ENCODE data around the gene FSIP1.
A peak's percentile ranks its signal among the peaks of the same experiment; 100 is the strongest.

FSIP1 gene

DNA sequence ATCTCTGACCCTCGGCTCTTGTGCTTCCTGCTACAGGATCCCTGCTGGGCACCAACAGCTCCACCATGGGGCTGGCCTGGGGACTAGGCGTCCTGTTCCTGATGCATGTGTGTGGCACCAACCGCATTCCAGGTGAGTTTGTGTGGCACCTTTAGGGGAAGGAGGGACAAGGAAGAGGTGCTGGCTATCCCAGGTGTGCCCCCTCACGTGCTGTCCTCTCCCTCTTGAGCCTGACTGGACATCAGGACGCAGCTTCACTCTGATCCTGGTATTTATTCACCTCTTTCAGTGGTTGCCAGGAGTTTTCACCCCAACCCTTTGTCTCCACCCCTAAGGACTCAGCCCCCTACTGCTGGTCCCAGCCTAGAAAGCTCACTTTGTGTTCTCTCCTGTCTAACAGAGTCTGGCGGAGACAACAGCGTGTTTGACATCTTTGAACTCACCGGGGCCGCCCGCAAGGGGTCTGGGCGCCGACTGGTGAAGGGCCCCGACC is 200.8 kb downstream of the FSIP1 start:
- Histone ChIP-seq H3K4me3 (ENCODE audit: low read length) (peak overlapping the region; percentile 84), H3K27me3 (ENCODE audit: insufficient read depth, low read length) (peaks cover 14% of the 10 kb centered on the region), H3K9ac (ENCODE audit: low read depth, low read length) (peak overlapping the region; percentile 88; the same call in 1 of the 2 replicates), H3K36me3 (ENCODE audit: insufficient read depth, low read depth, low read length) (peaks cover 51% of the 10 kb centered on the region), H3K9me3 (ENCODE audit: insufficient read depth, low read depth, low read length) (no peaks in the 10 kb centered on the region), H3K27ac (ENCODE audit: low read length) (no peak overlapping the region), H3K4me1 (ENCODE audit: insufficient read depth, low read length) (peaks cover 21% of the 10 kb centered on the region)

DNA sequence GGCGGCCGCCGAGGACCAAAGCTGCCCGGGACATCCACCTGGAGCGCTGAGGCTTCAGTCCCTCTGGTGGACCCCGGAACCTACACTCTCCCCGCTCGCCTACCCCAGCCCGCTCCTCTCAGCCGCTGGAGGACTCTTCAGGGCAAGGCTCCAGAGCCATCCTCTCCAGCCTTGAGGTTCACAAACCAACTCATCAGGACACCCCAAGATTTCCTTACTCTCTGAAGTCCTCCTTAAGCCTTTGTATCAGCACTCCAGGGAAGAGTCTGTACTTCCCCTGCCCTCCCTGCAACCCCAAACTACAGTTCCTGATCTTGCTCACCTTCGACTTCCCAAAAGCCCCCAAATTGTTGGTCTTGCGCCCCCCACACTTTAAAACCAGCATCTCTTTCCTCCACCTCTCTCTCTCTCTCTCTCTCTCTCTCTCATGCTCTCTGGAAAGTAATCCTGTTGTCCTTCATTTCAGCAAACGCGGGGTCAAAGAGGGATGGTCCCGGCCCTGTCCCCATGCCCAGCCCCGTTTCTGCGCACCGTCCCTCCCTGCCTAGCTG is 201.3 kb downstream of the FSIP1 start:
- Histone ChIP-seq H3K36me3 (ENCODE audit: insufficient read depth, low read depth, low read length) (peaks cover 46% of the 10 kb centered on the region), H3K9ac (ENCODE audit: low read depth, low read length) (peak overlapping the region; percentile 88), H3K9me3 (ENCODE audit: insufficient read depth, low read depth, low read length) (no peaks in the 10 kb centered on the region), H3K27ac (ENCODE audit: low read length) (no peak overlapping the region), H3K27me3 (ENCODE audit: insufficient read depth, low read length) (peaks cover 14% of the 10 kb centered on the region), H3K4me3 (ENCODE audit: low read length) (peak overlapping the region; percentile 84), H3K4me1 (ENCODE audit: insufficient read depth, low read length) (peaks cover 21% of the 10 kb centered on the region)

DNA sequence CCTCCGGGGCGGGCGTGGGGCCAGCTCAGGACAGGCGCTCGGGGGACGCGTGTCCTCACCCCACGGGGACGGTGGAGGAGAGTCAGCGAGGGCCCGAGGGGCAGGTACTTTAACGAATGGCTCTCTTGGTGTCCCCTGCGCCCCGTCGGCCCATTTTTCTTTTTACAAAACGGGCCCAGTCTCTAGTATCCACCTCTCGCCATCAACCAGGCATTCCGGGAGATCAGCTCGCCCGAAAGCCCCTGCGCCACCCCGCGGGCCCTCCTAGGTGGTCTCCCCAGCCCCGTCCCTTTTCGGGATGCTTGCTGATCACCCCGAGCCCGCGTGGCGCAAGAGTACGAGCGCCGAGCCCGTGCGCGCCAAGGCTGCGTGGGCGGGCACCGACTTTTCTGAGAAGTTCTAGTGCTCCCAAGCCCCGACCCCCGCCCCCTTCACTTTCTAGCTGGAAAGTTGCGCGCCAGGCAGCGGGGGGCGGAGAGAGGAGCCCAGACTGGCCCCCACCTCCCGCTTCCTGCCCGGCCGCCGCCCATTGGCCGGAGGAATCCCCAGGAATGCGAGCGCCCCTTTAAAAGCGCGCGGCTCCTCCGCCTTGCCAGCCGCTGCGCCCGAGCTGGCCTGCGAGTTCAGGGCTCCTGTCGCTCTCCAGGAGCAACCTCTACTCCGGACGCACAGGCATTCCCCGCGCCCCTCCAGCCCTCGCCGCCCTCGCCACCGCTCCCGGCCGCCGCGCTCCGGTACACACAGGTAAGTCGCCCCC is 202.0 kb downstream of the FSIP1 start, which contains the start of gene THBS1:
THBS1 (plus strand) TSS at position 595 of the 757 bp plus-strand sequence. CDS start 779 bp downstream, outside the sequence.
- peak within 1 kb of the TSS; percentile 81 for H3K27ac ChIP-seq (ENCODE audit: low read length)
- H3K4me3 ChIP-seq (ENCODE audit: low read length): peak within 1 kb of the TSS; percentile 84
- H3K4me1 ChIP-seq (ENCODE audit: insufficient read depth, low read length): peaks cover 21% of the 10 kb centered on the region
- peak within 1 kb of the TSS; percentile 88 for H3K9ac ChIP-seq (ENCODE audit: low read depth, low read length)
- no peaks in the 10 kb centered on the region for H3K9me3 ChIP-seq (ENCODE audit: insufficient read depth, low read depth, low read length)
- H3K36me3 ChIP-seq (ENCODE audit: insufficient read depth, low read depth, low read length): peaks cover 39% of the 10 kb centered on the region
- peaks cover 14% of the 10 kb centered on the region for H3K27me3 ChIP-seq (ENCODE audit: insufficient read depth, low read length)

DNA sequence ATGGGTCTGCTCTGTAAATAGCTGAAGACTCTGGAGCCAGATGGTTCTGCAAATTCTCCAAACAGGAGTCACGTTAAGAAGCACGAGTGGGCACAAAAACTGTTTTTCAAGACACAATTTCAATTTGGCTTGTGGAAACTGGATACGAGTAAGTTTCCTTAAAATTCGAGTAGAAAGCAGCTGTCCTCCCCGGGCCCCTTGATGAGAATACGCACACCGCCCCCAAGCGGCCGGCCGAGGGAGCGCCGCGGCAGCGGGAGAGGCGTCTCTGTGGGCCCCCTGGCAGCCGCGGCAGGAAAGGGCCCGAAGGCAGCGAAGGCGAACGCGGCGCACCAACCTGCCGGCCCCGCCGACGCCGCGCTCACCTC is 202.5 kb downstream of the FSIP1 start:
- Histone ChIP-seq H3K9me3 (ENCODE audit: insufficient read depth, low read depth, low read length) (no peaks in the 10 kb centered on the region), H3K4me3 (ENCODE audit: low read length) (peak overlapping the region; percentile 84), H3K4me1 (ENCODE audit: insufficient read depth, low read length) (peaks cover 21% of the 10 kb centered on the region), H3K27me3 (ENCODE audit: insufficient read depth, low read length) (peaks cover 14% of the 10 kb centered on the region), H3K36me3 (ENCODE audit: insufficient read depth, low read depth, low read length) (peaks cover 34% of the 10 kb centered on the region), H3K27ac (ENCODE audit: low read length) (peak overlapping the region; percentile 81), H3K9ac (ENCODE audit: low read depth, low read length) (peak overlapping the region; percentile 81; the same call in 1 of the 2 replicates)

DNA sequence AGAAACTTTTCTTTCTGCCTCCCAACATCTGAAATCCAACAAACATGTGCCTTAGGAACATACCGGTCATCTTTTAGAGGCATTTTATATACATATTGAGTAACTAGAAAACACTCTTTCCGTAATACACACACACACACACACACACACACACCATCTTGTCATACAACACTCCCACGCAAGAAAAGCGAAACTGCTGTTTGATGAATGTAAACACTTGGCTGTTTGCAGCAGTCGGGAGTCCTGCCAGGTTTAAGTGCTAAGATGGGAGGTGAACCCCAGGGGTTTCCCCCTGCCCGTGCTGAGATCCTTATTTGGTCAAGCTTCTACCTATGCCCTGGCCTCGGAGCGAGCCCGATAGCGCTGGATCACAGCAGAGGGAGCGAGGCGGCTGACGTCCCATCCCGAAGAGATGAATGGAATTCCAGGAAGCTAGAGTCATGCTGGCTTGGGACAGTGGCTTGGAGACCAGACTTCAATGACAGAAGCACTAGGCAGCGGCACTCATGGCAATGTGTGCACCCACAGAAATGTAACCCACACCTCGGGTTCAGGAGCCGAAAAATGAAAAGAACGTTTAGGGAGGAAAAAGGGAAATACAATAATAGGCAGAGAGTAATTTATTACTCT is 203.0 kb downstream of the FSIP1 start:
- no peaks in the 10 kb centered on the region for H3K9me3 ChIP-seq (ENCODE audit: insufficient read depth, low read depth, low read length)
- H3K36me3 ChIP-seq (ENCODE audit: insufficient read depth, low read depth, low read length): peaks cover 29% of the 10 kb centered on the region
- peak overlapping the region; percentile 84 for H3K4me3 ChIP-seq (ENCODE audit: low read length)
- H3K9ac ChIP-seq (ENCODE audit: low read depth, low read length): peak overlapping the region; percentile 81; the same call in 1 of the 2 replicates
- peaks cover 21% of the 10 kb centered on the region for H3K4me1 ChIP-seq (ENCODE audit: insufficient read depth, low read length)
- H3K27ac ChIP-seq (ENCODE audit: low read length): peak overlapping the region; percentile 68
- peaks cover 14% of the 10 kb centered on the region for H3K27me3 ChIP-seq (ENCODE audit: insufficient read depth, low read length)

DNA sequence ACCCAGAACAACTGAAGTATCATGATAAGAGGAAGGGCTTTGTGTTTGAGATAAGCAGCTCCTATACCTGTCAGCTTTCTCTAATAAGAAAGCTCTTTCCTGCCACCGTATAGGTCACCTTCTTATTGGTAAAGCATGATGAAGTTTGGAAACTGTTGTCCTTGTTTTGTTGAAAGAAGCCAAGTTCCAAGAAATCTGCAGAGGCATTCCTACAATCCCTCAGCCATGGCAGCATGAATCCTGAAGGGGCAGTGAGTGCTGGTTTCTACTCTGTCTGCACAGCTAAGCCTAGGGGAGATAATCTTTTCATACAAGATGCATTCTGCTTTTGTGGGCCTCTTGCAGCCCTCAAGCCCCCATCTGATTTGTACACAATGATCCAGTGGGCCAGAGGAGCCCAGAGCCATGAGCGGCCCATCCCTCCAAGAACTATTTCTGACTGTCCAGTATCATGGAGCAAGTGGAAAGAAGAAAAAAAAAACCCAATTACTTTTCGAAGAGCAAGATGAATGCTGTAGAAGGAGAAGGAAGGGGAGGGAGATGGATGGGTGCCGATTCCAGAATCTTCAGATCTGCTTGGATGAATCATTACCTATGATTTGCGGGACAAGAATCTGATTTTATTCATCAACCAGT is 203.7 kb downstream of the FSIP1 start:
- Histone ChIP-seq H3K27me3 (ENCODE audit: insufficient read depth, low read length) (peaks cover 14% of the 10 kb centered on the region), H3K36me3 (ENCODE audit: insufficient read depth, low read depth, low read length) (peaks cover 22% of the 10 kb centered on the region), H3K9me3 (ENCODE audit: insufficient read depth, low read depth, low read length) (no peaks in the 10 kb centered on the region), H3K9ac (ENCODE audit: low read depth, low read length) (peak overlapping the region; percentile 81; the same call in 1 of the 2 replicates), H3K4me3 (ENCODE audit: low read length) (peak overlapping the region; percentile 84), H3K4me1 (ENCODE audit: insufficient read depth, low read length) (peaks cover 21% of the 10 kb centered on the region), H3K27ac (ENCODE audit: low read length) (no peak overlapping the region)

DNA sequence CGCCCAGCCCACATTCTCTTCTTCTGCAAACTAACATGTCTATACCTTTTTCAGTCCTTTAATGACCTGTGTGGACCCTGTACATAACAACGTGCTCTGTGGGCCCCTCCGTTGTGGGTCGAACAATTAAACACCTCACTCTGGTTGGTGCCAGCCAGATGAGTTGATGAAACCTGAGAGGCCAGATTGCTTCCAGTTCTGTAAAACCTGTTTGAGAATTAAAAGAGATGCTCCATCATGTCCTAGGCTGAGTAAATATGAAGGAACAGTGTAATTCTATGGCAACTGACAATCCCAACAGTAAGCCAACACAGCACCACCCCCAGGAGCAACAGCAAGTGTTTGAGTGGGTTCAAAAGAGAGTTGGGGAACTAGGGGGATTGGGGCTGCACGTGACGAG is 207.5 kb downstream of the FSIP1 start:
- Histone ChIP-seq H3K9me3 (ENCODE audit: insufficient read depth, low read depth, low read length) (no peaks in the 10 kb centered on the region), H3K27me3 (ENCODE audit: insufficient read depth, low read length) (peaks cover 14% of the 10 kb centered on the region), H3K9ac (ENCODE audit: low read depth, low read length) (no peak overlapping the region), H3K27ac (ENCODE audit: low read length) (no peak overlapping the region), H3K4me1 (ENCODE audit: insufficient read depth, low read length) (peaks cover 14% of the 10 kb centered on the region; the same call in 1 of the 2 replicates), H3K36me3 (ENCODE audit: insufficient read depth, low read depth, low read length) (no peaks in the 10 kb centered on the region), H3K4me3 (ENCODE audit: low read length) (no peak overlapping the region)

DNA sequence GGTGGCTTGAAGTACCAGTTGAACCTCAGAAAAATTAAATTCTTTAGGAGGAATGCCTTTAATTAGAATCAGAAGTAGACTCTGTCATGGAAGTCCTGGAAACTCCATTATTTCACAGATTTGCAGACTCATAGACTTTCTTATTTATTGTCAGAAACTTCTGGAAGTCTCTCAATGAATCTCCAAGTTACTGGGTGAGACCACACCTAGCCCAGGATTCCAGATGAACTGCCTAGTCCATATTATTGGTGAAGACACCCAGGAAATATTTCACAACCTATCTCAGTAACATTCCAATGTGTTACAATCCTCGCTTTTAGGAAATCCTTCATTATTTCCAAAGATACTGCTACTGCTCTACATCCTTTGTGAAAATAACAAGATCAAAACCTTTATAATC is 208.2 kb downstream of the FSIP1 start:
- Histone ChIP-seq H3K4me3 (ENCODE audit: low read length) (no peak overlapping the region), H3K9ac (ENCODE audit: low read depth, low read length) (no peak overlapping the region), H3K9me3 (ENCODE audit: insufficient read depth, low read depth, low read length) (no peaks in the 10 kb centered on the region), H3K36me3 (ENCODE audit: insufficient read depth, low read depth, low read length) (no peaks in the 10 kb centered on the region), H3K27ac (ENCODE audit: low read length) (no peak overlapping the region), H3K4me1 (ENCODE audit: insufficient read depth, low read length) (peaks cover 11% of the 10 kb centered on the region; the same call in 1 of the 2 replicates), H3K27me3 (ENCODE audit: insufficient read depth, low read length) (peaks cover 12% of the 10 kb centered on the region)

DNA sequence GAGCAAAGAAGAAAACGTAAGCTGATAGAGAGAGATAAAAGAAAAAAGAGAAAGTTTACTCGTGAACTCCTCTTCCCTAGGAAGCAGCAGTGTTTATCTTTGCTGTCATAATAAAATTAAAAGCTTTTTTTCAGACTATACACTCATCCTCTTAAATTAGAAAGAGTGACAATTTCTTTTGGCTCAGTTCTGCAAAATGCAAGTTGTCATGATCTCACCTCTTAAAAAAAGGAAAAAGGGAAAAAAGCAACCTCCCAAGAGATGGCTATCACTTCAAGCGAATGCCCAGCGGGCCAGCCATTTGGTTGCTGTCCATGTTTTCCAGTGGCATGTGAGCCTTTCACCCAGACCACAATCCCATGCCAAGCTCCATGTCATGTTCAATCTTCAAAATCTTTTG is 208.8 kb downstream of the FSIP1 start:
- H3K27me3 ChIP-seq (ENCODE audit: insufficient read depth, low read length): peaks cover 6% of the 10 kb centered on the region
- H3K9me3 ChIP-seq (ENCODE audit: insufficient read depth, low read depth, low read length): no peaks in the 10 kb centered on the region
- H3K9ac ChIP-seq (ENCODE audit: low read depth, low read length): no peak overlapping the region
- H3K4me3 ChIP-seq (ENCODE audit: low read length): no peak overlapping the region
- no peak overlapping the region for H3K27ac ChIP-seq (ENCODE audit: low read length)
- peaks cover 6% of the 10 kb centered on the region; the same call in 1 of the 2 replicates for H3K4me1 ChIP-seq (ENCODE audit: insufficient read depth, low read length)
- no peaks in the 10 kb centered on the region for H3K36me3 ChIP-seq (ENCODE audit: insufficient read depth, low read depth, low read length)

DNA sequence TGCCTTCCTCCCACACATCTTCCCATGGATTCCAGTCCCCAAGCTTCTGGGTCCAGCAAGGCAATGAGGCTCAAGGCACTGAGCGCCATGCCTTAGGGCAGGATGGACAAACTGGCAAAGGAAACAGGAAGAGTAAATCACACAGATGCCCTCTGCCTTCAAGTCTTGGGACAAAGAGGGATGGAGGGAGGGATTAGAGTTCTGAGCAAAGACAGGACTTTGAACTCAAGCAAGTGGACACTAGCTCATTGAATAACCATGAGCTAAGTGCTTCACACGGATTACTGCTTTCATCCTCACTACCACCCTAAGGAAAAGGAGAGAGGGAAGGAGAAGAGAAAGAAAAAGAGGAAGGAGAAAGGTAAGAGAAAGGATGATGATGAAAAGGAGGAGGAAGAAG is 209.4 kb downstream of the FSIP1 start:
- H3K9me3 ChIP-seq (ENCODE audit: insufficient read depth, low read depth, low read length): no peaks in the 10 kb centered on the region
- peaks cover under 1% of the 10 kb centered on the region; the same call in 1 of the 2 replicates for H3K27me3 ChIP-seq (ENCODE audit: insufficient read depth, low read length)
- no peaks in the 10 kb centered on the region for H3K36me3 ChIP-seq (ENCODE audit: insufficient read depth, low read depth, low read length)
- H3K9ac ChIP-seq (ENCODE audit: low read depth, low read length): no peak overlapping the region
- no peak overlapping the region for H3K4me3 ChIP-seq (ENCODE audit: low read length)
- no peak overlapping the region for H3K27ac ChIP-seq (ENCODE audit: low read length)
- peaks cover under 1% of the 10 kb centered on the region; the same call in 1 of the 2 replicates for H3K4me1 ChIP-seq (ENCODE audit: insufficient read depth, low read length)

DNA sequence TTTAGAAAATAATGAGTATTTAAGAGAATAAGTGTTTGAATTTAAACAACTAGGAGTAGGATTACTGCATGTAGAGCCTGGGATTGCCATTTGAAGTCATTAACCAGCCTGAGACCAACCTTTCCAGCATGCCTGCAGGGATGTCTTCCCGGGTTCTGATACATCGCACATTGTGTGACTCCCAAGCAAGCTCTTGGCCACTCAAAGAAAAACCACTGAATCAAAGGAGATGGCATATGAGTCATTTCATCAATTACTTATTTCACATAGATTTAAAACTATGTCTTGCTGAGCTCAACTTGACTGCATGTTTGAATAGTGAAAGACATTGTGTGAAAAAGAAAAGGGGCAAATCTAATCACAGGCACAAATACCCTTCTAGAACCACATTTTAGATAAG is 216.8 kb downstream of the FSIP1 start:
- Histone ChIP-seq H3K4me3 (ENCODE audit: low read length) (no peak overlapping the region), H3K27ac (ENCODE audit: low read length) (no peak overlapping the region), H3K9me3 (ENCODE audit: insufficient read depth, low read depth, low read length) (no peaks in the 10 kb centered on the region), H3K4me1 (ENCODE audit: insufficient read depth, low read length) (no peaks in the 10 kb centered on the region), H3K36me3 (ENCODE audit: insufficient read depth, low read depth, low read length) (no peaks in the 10 kb centered on the region), H3K9ac (ENCODE audit: low read depth, low read length) (no peak overlapping the region), H3K27me3 (ENCODE audit: insufficient read depth, low read length) (no peaks in the 10 kb centered on the region)
